A549 (cell line): ENCODE measurements around the gene LMX1B.

ENCODE experiments used
- CBX8 ChIP-seq: fragments of 200-600 bp; sonication (generic); IDR thresholded peaks from 2 replicates; pipeline ENCODE4 v1.6.1; 2016
- EP300 ChIP-seq, 2 experiments: fragments of >200 bp; sonication (Bioruptor Twin); formaldehyde crosslinking; IDR thresholded peaks; 2 replicates in 1 of 2; 3 replicates in 1 of 2; pipeline ENCODE4 v1.6.1; 2016 to 2017
- JUN ChIP-seq, 2 experiments: fragments of >200 bp; sonication (Bioruptor Twin); formaldehyde crosslinking; IDR thresholded peaks; 2 replicates in 1 of 2; 3 replicates in 1 of 2; pipeline ENCODE4 v1.6.1; 2016 to 2017
- KDM1A ChIP-seq: fragments of 200-600 bp; sonication (generic); IDR thresholded peaks from 2 replicates; pipeline ENCODE4 v1.6.1; 2016; ENCODE audit warnings: low read depth, mild to moderate bottlenecking
- MAZ ChIP-seq: fragments of 150-350 bp; IDR thresholded peaks from 2 replicates; pipeline ENCODE4 v1.6.1; 2014; ENCODE audit warnings: antibody characterized with exemption, low read depth, low read length, borderline replicate concordance
- PHF8 ChIP-seq: fragments of 200-600 bp; sonication (generic); IDR thresholded peaks from 2 replicates; pipeline ENCODE4 v1.6.1; 2016; ENCODE audit warnings: low read depth, mild to moderate bottlenecking, antibody characterized with exemption, moderate library complexity, borderline replicate concordance
- POLR2A ChIP-seq: IDR thresholded peaks from 2 replicates; pipeline ENCODE4 v1.6.1; 2012; ENCODE audit warnings: mild to moderate bottlenecking, low read length
- RAD21 ChIP-seq, 2 experiments: fragments of >200 bp in 1 of 2; sonication (Bioruptor Twin) in 1 of 2; formaldehyde crosslinking in 1 of 2; IDR thresholded peaks in 1 of 2; conservative IDR thresholded peaks in 1 of 2; 2 replicates in 1 of 2; 3 replicates in 1 of 2; pipeline ENCODE4 v1.6.1; 2012 to 2018; ENCODE audit warnings: inconsistent platforms in 1 of 2
- RCOR1 ChIP-seq: fragments of 150-350 bp; IDR thresholded peaks from 2 replicates; pipeline ENCODE4 v1.6.1; 2014; ENCODE audit warnings: antibody characterized with exemption, low read length, low read depth
- RFX5 ChIP-seq: fragments of 450-650 bp; IDR thresholded peaks from 2 replicates; pipeline ENCODE4 v1.7.1; 2014; ENCODE audit warnings: antibody characterized with exemption, mild to moderate bottlenecking, moderate library complexity
- SMC3 ChIP-seq: fragments of >200 bp; sonication (Bioruptor Twin); formaldehyde crosslinking; IDR thresholded peaks from 3 replicates; pipeline ENCODE4 v1.6.1; 2018; ENCODE audit warnings: inconsistent platforms
- ZFP36 ChIP-seq: fragments of 450-650 bp; IDR thresholded peaks from 2 replicates; pipeline ENCODE4 v1.6.1; 2014; ENCODE audit warnings: borderline replicate concordance; ENCODE audit not compliant: partially characterized antibody
- TF ChIP-seq, protein P1 (sequence below): fragments of >200 bp; sonication (Bioruptor Twin); formaldehyde crosslinking; IDR thresholded peaks from 3 replicates; pipeline ENCODE4 v1.5.1; 2016
- TF ChIP-seq, protein P2 (sequence below): fragments of >200 bp; sonication (Bioruptor Twin); formaldehyde crosslinking; IDR thresholded peaks from 3 replicates; pipeline ENCODE4 v1.6.1; 2016

GRCh38 chr9:126635661-126636439 lies 22.1 kb downstream of the LMX1B start:
- TF ChIP-seq, protein P1, sequence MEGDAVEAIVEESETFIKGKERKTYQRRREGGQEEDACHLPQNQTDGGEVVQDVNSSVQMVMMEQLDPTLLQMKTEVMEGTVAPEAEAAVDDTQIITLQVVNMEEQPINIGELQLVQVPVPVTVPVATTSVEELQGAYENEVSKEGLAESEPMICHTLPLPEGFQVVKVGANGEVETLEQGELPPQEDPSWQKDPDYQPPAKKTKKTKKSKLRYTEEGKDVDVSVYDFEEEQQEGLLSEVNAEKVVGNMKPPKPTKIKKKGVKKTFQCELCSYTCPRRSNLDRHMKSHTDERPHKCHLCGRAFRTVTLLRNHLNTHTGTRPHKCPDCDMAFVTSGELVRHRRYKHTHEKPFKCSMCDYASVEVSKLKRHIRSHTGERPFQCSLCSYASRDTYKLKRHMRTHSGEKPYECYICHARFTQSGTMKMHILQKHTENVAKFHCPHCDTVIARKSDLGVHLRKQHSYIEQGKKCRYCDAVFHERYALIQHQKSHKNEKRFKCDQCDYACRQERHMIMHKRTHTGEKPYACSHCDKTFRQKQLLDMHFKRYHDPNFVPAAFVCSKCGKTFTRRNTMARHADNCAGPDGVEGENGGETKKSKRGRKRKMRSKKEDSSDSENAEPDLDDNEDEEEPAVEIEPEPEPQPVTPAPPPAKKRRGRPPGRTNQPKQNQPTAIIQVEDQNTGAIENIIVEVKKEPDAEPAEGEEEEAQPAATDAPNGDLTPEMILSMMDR: no peak
- no peak for TF ChIP-seq POLR2A
- TF ChIP-seq, protein P2, sequence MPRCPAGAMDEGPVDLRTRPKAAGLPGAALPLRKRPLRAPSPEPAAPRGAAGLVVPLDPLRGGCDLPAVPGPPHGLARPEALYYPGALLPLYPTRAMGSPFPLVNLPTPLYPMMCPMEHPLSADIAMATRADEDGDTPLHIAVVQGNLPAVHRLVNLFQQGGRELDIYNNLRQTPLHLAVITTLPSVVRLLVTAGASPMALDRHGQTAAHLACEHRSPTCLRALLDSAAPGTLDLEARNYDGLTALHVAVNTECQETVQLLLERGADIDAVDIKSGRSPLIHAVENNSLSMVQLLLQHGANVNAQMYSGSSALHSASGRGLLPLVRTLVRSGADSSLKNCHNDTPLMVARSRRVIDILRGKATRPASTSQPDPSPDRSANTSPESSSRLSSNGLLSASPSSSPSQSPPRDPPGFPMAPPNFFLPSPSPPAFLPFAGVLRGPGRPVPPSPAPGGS: no peak
- no peak for TF ChIP-seq MAZ
- TF ChIP-seq RCOR1: no peak
- no peak for TF ChIP-seq ZFP36
- no peak for TF ChIP-seq SMC3
- no peak for TF ChIP-seq CBX8
- no peak for TF ChIP-seq EP300 (IDR thresholded peaks at IDR 0.05)
- no peak for TF ChIP-seq RFX5
- TF ChIP-seq RAD21 (conservative IDR thresholded peaks at IDR 0.05 in 1 of 2, IDR thresholded peaks at IDR 0.05 in 1 of 2): no peak
- TF ChIP-seq JUN (IDR thresholded peaks at IDR 0.05): no peak
- no peak for TF ChIP-seq KDM1A
- TF ChIP-seq PHF8: no peak
